OCI-LY1 (cell line): ENCODE data around the gene TMEM92.

Experiments used
- H2AFZ ChIP-seq: fragments of 200-600 bp; sonication (generic), shearing (Covaris generic); 2 replicates; pipeline ENCODE4 v1.6.0; 2014; ENCODE audit warnings: antibody characterized with exemption, mild to moderate bottlenecking, low read length
- H3F3A ChIP-seq: fragments of 200-600 bp; sonication (generic), shearing (Covaris generic); 2 replicates; pipeline ENCODE4 v1.6.0; 2014; ENCODE audit warnings: mild to moderate bottlenecking, antibody characterized with exemption, low read length, moderate library complexity; ENCODE audit not compliant: insufficient read depth
- H3K27ac ChIP-seq: fragments of 200-600 bp; sonication (generic); 2 replicates; pipeline ENCODE4 v1.5.1; 2014; ENCODE audit warnings: low read length, mixed run types, mild to moderate bottlenecking, low read depth; ENCODE audit not compliant: poor library complexity, severe bottlenecking
- H3K27me3 ChIP-seq: fragments of 200-600 bp; sonication (generic); 2 replicates; pipeline ENCODE4 v1.6.0; 2014; ENCODE audit warnings: antibody characterized with exemption, mild to moderate bottlenecking, low read length, moderate library complexity; ENCODE audit not compliant: insufficient read depth
- H3K36me3 ChIP-seq: fragments of 200-600 bp; sonication (generic); 2 replicates; pipeline ENCODE4 v1.6.1; 2014; ENCODE audit warnings: mild to moderate bottlenecking, antibody characterized with exemption, low read length, moderate library complexity, mixed read lengths; ENCODE audit not compliant: insufficient read depth
- H3K4me1 ChIP-seq: fragments of 200-600 bp; sonication (generic); 2 replicates; pipeline ENCODE4 v1.5.1; 2014; ENCODE audit warnings: mild to moderate bottlenecking, low read length, moderate library complexity; ENCODE audit not compliant: insufficient read depth, severe bottlenecking
- H3K4me2 ChIP-seq: fragments of 200-600 bp; sonication (generic), shearing (Covaris generic); 2 replicates; pipeline ENCODE4 v1.6.1; 2014; ENCODE audit warnings: low read length
- H3K4me3 ChIP-seq: fragments of 200-600 bp; sonication (generic); 2 replicates; pipeline ENCODE4 v1.5.1; 2014; ENCODE audit warnings: low read length, low read depth, mild to moderate bottlenecking, mixed read lengths; ENCODE audit not compliant: poor library complexity, severe bottlenecking
- H3K79me2 ChIP-seq: fragments of 200-600 bp; shearing (Covaris generic); 2 replicates; pipeline ENCODE4 v1.6.1; 2016; ENCODE audit warnings: mixed run types, low read length, mixed read lengths; ENCODE audit not compliant: insufficient read depth
- H3K9ac ChIP-seq: fragments of 200-600 bp; sonication (generic), shearing (Covaris generic); 2 replicates; pipeline ENCODE4 v1.6.1; 2014; ENCODE audit warnings: mild to moderate bottlenecking, low read length, mixed read lengths
- H3K9me2 ChIP-seq: fragments of 200-600 bp; sonication (generic), shearing (Covaris generic); 2 replicates; pipeline ENCODE4 v1.6.1; 2014; ENCODE audit warnings: low read depth, mild to moderate bottlenecking, low read length, mixed read lengths
- H3K9me3 ChIP-seq: fragments of 200-600 bp; shearing (Covaris generic); 2 replicates; pipeline ENCODE4 v1.6.1; 2014; ENCODE audit warnings: low read length, mixed read lengths
- H4K20me1 ChIP-seq: fragments of 200-600 bp; sonication (generic), shearing (Covaris generic); 2 replicates; pipeline ENCODE4 v1.6.0; 2016; ENCODE audit warnings: mild to moderate bottlenecking, low read length; ENCODE audit not compliant: insufficient read depth
- CTCF ChIP-seq: fragments of 200-600 bp; sonication (generic), shearing (Covaris generic); IDR thresholded peaks from 2 replicates; pipeline ENCODE4 v1.5.1; 2017; ENCODE audit warnings: mild to moderate bottlenecking, antibody characterized with exemption, low read length, moderate library complexity, mixed read lengths
- EZH2 ChIP-seq: fragments of 200-600 bp; sonication (generic), shearing (Covaris generic); IDR thresholded peaks from 2 replicates; pipeline ENCODE4 v1.8.0; 2017; ENCODE audit warnings: borderline replicate concordance, mixed run types, mild to moderate bottlenecking, antibody characterized with exemption, low read length, moderate library complexity, mixed read lengths

The TMEM92 gene

GRCh38 chr17:50263331-50264262 lies 10.7 kb upstream of the TMEM92 start:
- H3K4me2 ChIP-seq = no peak overlapping the region
- no peak for TF ChIP-seq CTCF
- no peak for TF ChIP-seq EZH2
- no peak overlapping the region for H2AFZ ChIP-seq
- no peaks in the 10 kb centered on the region for H3K9me2 ChIP-seq
- H3K4me1 ChIP-seq = no peaks in the 10 kb centered on the region
- no peak overlapping the region for H3K4me3 ChIP-seq
- H3K27ac ChIP-seq = no peak overlapping the region
- H3F3A ChIP-seq = no peaks in the 10 kb centered on the region
- no peaks in the 10 kb centered on the region for H3K79me2 ChIP-seq
- H3K9me3 ChIP-seq = no peaks in the 10 kb centered on the region
- no peaks in the 10 kb centered on the region for H3K36me3 ChIP-seq
- H4K20me1 ChIP-seq = no peaks in the 10 kb centered on the region
- 0 out of 2 replicates have a peak, but pooled peaks cover 5% of the 10 kb centered on the region for H3K27me3 ChIP-seq
- no peak overlapping the region for H3K9ac ChIP-seq

GRCh38 chr17:50264263-50265113 lies 9.8 kb upstream of the TMEM92 start:
- Histone ChIP-seq H3K4me2 (no peak overlapping the region), H3K27me3 (0 out of 2 replicates have a peak, but pooled peaks cover 5% of the 10 kb centered on the region), H3K9ac (no peak overlapping the region), H4K20me1 (no peaks in the 10 kb centered on the region), H3K79me2 (no peaks in the 10 kb centered on the region), H3K36me3 (no peaks in the 10 kb centered on the region), H3K4me1 (no peaks in the 10 kb centered on the region), H3K4me3 (no peak overlapping the region), H3K9me2 (no peaks in the 10 kb centered on the region), H3K27ac (no peak overlapping the region), H3K9me3 (no peaks in the 10 kb centered on the region), H2AFZ (no peak overlapping the region), H3F3A (no peaks in the 10 kb centered on the region)
- TF ChIP-seq EZH2 = no peak
- TF ChIP-seq CTCF = no peak

- no peaks in the 10 kb centered on the region for H3K9me2 ChIP-seq
- H3K4me2 ChIP-seq = no peak overlapping the region
- TF ChIP-seq CTCF (no peak), EZH2 (no peak)
- no peaks in the 10 kb centered on the region for H3F3A ChIP-seq
- no peak overlapping the region for H3K4me3 ChIP-seq
- H4K20me1 ChIP-seq = no peaks in the 10 kb centered on the region
- no peak overlapping the region for H2AFZ ChIP-seq
- 0 out of 2 replicates have a peak, but pooled peaks cover 5% of the 10 kb centered on the region for H3K27me3 ChIP-seq
- no peaks in the 10 kb centered on the region for H3K4me1 ChIP-seq
- no peaks in the 10 kb centered on the region for H3K9me3 ChIP-seq
- no peak overlapping the region for H3K27ac ChIP-seq
- H3K79me2 ChIP-seq = no peaks in the 10 kb centered on the region
- H3K36me3 ChIP-seq = no peaks in the 10 kb centered on the region
- H3K9ac ChIP-seq = no peak overlapping the region
Observed at GRCh38 chr17:50265212-50265611, 9.1 kb upstream of the TMEM92 start.
